Smooth muscle cell (in vitro differentiated cells): Measurements from ENCODE around the gene NCAM1. TPM values are rescaled to one million over a fixed set of nuclear protein-coding genes. Genes with fewer than 3 reads are reported as not detected.

Source experiments
- DNase-seq: peaks from one replicate; lab custom pipeline; 2025; ENCODE audit not compliant: unreplicated experiment; lab: John Stamatoyannopoulos, UW
- H2AFZ ChIP-seq: fragments of 200-600 bp; sonication (generic); 2 replicates; pipeline ENCODE4 v1.6.0; 2016; ENCODE audit warnings: antibody characterized with exemption, low read depth, mild to moderate bottlenecking
- H3F3A ChIP-seq: fragments of 200-600 bp; sonication (generic); 2 replicates; pipeline ENCODE4 v1.6.0; 2017; ENCODE audit warnings: antibody characterized with exemption, low read depth
- H3K27ac ChIP-seq: fragments of 200-600 bp; sonication (generic); 2 replicates; pipeline ENCODE4 v1.5.1; 2016; ENCODE audit warnings: low read depth, mild to moderate bottlenecking
- H3K27me3 ChIP-seq: fragments of 200-600 bp; sonication (generic); 2 replicates; pipeline ENCODE4 v1.6.1; 2016; ENCODE audit warnings: low read depth, mild to moderate bottlenecking
- H3K36me3 ChIP-seq: fragments of 200-600 bp; sonication (generic); 2 replicates; pipeline ENCODE4 v1.5.1; 2016; ENCODE audit warnings: low read depth
- H3K4me1 ChIP-seq: fragments of 200-600 bp; sonication (generic); 2 replicates; pipeline ENCODE4 v1.5.1; 2016; ENCODE audit warnings: low read depth
- H3K4me2 ChIP-seq: fragments of 200-600 bp; sonication (generic); 2 replicates; pipeline ENCODE4 v1.6.0; 2016; ENCODE audit warnings: mild to moderate bottlenecking
- H3K4me3 ChIP-seq: fragments of 200-600 bp; sonication (generic); 2 replicates; pipeline ENCODE4 v1.5.1; 2016; ENCODE audit warnings: mild to moderate bottlenecking
- H3K79me2 ChIP-seq: fragments of 200-600 bp; sonication (generic); 2 replicates; pipeline ENCODE4 v1.6.0; 2016; ENCODE audit warnings: low read depth, mild to moderate bottlenecking
- H3K9ac ChIP-seq: fragments of 200-600 bp; sonication (generic); 2 replicates; pipeline ENCODE4 v1.6.0; 2016; ENCODE audit warnings: low read depth
- H3K9me3 ChIP-seq: fragments of 200-600 bp; sonication (generic); replicated peaks from 2 replicates; pipeline ENCODE4 v1.5.1; 2016; ENCODE audit warnings: low read depth
- H4K20me1 ChIP-seq: fragments of 200-600 bp; sonication (generic); 2 replicates; pipeline ENCODE4 v1.6.0; 2016; ENCODE audit warnings: low read depth
- CTCF ChIP-seq: fragments of 200-600 bp; sonication (generic); IDR thresholded peaks from 2 replicates; pipeline ENCODE4 v1.5.1; 2017; ENCODE audit warnings: borderline replicate concordance, mild to moderate bottlenecking, antibody characterized with exemption; ENCODE audit not compliant: insufficient read depth, poor library complexity, severe bottlenecking
- WGBS: methylation state at CpG from one replicate; pipeline ENCODE4 v1.1.7; 2016; ENCODE audit warnings: low lambda C conversion rate; 5-methylcytosine and 5-hydroxymethylcytosine counted together
- polyA plus RNA-seq: library from polyadenylated mRNA; unstranded; fragments of >200 nt; fragmentation: Nextera tagmentation; extraction: Ambion mirVana; gene quantifications from 2 replicates; pipeline ENCODE4 v1.2.1, GENCODE V29; 2016
- total RNA-seq: library from RNA; depleted of rRNA; stranded (reverse); fragments of >200 nt; gene quantifications from 2 replicates; pipeline ENCODE4 v1.2.3, GENCODE V29; 2014

Gene NCAM1
- total and polyA plus RNA-seq, 2 experiments from 2014 or later, result 8.1 to 12.0 TPM

GRCh38 chr11:113272927-113273615 lies 311.9 kb downstream of the NCAM1 start:
- Histone ChIP-seq H3K4me2 (no peak overlapping the region), H3K36me3 (no peaks in the 10 kb centered on the region), H4K20me1 (no peaks in the 10 kb centered on the region), H3K9ac (no peak overlapping the region), H3K27me3 (no peaks in the 10 kb centered on the region), H3K79me2 (no peaks in the 10 kb centered on the region), H3F3A (no peaks in the 10 kb centered on the region), H3K9me3 (no peaks in the 10 kb centered on the region), H3K4me3 (no peak overlapping the region), H3K27ac (no peak overlapping the region), H3K4me1 (no peaks in the 10 kb centered on the region), H2AFZ (no peak overlapping the region)
- no peak for DNase-seq
- no peak for TF ChIP-seq CTCF
- WGBS, result 91% methylated on average over 23 of the region's 34 CpGs

GRCh38 chr11:113273720-113274119 lies 312.5 kb downstream of the NCAM1 start:
- H3K4me1 ChIP-seq, result no peaks in the 10 kb centered on the region
- no peak overlapping the region for H3K9ac ChIP-seq
- H3F3A ChIP-seq, result no peaks in the 10 kb centered on the region
- H3K27me3 ChIP-seq, result no peaks in the 10 kb centered on the region
- H2AFZ ChIP-seq, result no peak overlapping the region
- no peaks in the 10 kb centered on the region for H3K9me3 ChIP-seq
- no peak overlapping the region for H3K4me3 ChIP-seq
- TF ChIP-seq CTCF, result no peak
- H3K79me2 ChIP-seq, result no peaks in the 10 kb centered on the region
- no peak for DNase-seq
- H3K36me3 ChIP-seq, result no peaks in the 10 kb centered on the region
- whole genome bisulfite sequencing, result 86% methylated on average over 10 of the region's 10 CpGs
- no peak overlapping the region for H3K27ac ChIP-seq
- no peak overlapping the region for H3K4me2 ChIP-seq
- no peaks in the 10 kb centered on the region for H4K20me1 ChIP-seq

- no peaks in the 10 kb centered on the region for H3K27me3 ChIP-seq
- no peaks in the 10 kb centered on the region for H3K9me3 ChIP-seq
- no peak for TF ChIP-seq CTCF
These were observed 313.7 kb downstream of the NCAM1 start for GRCh38 chr11:113274713-113275582.

More at GRCh38 chr11:113274713-113275582, 313.7 kb downstream of the NCAM1 start:
- DNase-seq, result no peak
- Histone ChIP-seq H3F3A (no peaks in the 10 kb centered on the region), H2AFZ (no peak overlapping the region), H3K36me3 (no peaks in the 10 kb centered on the region), H3K9ac (no peak overlapping the region), H3K4me2 (no peak overlapping the region), H3K27ac (no peak overlapping the region), H3K4me3 (no peak overlapping the region), H3K4me1 (no peaks in the 10 kb centered on the region), H4K20me1 (no peaks in the 10 kb centered on the region), H3K79me2 (no peaks in the 10 kb centered on the region)
- 97% methylated on average over 19 of the region's 19 CpGs for WGBS
